GM21737 (cell line): Measurements from ENCODE around the gene RMI2.
A peak's percentile ranks its signal among the peaks of the same experiment; 100 is the strongest.

ENCODE experiments used
- ATAC-seq: cut with Tn5 transposase; IDR thresholded peaks from one replicate; pipeline ENCODE4 v1.9.1; 2021; ENCODE audit warnings: mild to moderate bottlenecking, moderate library complexity; ENCODE audit not compliant: unreplicated experiment

RMI2 gene

DNA sequence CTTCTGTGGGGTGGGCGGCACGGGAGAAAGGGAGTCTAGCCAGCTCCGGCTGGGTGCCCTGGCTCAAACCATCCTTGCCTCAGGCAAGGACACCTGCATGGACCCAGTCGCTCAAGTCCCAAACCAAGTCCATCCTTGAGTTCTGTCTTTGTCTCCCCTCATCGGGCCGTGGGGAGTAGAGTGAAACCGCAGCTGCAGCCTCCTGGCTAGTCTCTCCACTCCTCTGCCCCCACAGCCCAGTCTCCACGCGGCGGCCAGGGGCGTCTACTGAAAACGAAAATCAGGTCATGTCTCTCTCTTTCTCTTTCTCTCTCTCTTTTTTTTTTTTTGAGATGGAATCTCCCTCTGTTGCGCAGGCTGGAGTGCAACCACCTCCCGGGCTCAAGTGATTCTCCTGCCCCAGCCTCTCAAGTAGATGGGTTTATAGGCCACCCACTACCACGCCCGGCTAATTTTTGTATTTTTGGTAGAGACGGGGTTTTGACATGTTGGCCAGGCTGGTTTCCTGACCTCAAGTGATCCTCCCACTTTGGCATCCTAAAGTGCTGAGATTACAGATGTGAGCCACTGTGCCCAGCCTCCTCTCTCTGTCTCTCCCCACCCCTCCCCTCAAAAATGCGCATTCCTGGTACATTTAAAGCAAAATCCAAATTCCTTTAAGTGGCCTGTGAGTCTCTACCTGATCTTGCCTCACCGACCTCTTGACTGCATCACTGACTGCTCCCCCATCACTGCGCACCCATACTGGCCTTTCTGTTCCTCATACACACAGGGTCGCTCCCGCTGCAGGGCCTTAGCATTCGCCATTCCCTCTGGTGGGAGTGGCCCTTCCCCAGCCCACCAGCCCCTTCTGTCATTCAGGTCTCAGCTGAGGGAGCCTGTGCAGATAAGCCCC lies 17.7 kb upstream of the RMI2 start:
- ATAC-seq = peak; percentile 37

GRCh38 chr16:11328172-11329070 lies 16.8 kb upstream of the RMI2 start:
- ATAC-seq = peak; percentile 69

DNA sequence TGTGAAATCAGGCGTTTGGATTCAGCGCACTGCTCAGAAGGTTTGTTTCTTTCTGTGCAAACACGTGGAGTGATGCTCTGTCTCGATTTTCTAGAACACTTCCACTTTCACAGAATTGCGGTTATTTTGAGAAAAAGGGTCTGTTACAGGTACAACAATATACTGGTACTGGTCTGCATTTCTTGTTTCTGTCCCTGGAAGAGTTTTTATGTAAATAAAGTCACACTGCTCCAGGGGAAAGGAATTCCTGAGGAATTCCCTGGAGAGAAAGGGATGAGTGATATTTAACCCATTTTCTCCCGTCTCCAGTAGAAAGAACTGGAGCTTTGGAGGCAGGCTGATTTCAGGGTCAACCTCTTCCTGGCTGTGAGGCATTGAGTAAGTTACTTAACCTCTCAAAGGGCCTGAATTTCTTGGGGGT lies 16.2 kb upstream of the RMI2 start:
- peak; percentile 22 for ATAC-seq

- no peak for ATAC-seq
Measured at GRCh38 chr16:11329891-11330290, 15.4 kb upstream of the RMI2 start.

DNA sequence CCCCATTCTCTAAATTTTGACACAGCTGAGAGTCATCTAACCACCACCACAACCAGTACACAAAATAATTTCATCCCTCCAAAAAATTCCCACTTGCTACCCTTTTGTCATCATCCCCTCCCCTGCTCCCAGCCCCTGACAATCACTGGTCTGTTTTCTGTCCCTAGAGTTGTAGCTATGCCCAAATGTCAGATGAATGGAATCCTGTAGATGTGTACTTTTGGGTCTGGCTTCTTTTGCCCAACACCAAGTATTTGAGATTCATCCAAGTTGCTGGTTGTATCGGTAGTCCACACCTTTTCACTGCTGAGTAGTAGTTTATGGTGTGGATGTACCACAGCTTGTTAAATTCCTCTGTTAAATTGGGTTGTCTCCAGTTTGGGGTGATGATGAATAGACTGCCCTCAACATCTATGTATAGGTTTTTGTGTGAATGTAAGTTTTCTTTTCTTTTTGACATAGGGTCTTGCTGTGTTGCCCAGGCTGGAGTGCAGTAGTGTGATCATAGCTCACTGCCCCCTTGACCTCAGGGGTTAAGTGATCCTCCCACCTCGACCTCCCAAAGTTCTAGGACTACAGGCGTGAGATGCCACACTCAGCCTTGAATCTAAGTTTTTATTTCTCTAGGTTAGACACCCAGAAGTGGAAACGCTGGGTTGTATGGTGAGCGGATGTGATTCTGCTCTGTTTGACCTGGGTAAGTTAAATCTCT lies 14.6 kb upstream of the RMI2 start:
- no peak for ATAC-seq

DNA sequence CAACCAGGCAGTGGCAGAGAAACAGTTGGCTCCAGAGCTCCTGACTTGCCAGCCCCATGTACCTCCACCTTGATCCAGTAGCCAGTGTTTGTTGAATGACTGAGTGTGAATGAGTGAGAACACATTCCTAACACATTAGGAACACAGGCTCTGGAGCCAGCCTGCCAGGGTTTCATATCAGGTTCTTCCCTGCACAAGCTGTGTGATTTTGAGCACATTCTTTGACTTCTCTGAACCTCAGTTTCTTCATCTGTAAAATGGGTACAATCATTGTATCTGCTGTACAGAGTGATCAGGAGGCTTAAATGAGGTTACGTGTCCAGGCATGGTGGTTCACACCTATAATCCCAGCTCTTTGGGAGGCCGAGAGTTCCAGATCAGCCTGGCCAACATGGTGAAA lies 13.3 kb upstream of the RMI2 start:
- no peak for ATAC-seq

DNA sequence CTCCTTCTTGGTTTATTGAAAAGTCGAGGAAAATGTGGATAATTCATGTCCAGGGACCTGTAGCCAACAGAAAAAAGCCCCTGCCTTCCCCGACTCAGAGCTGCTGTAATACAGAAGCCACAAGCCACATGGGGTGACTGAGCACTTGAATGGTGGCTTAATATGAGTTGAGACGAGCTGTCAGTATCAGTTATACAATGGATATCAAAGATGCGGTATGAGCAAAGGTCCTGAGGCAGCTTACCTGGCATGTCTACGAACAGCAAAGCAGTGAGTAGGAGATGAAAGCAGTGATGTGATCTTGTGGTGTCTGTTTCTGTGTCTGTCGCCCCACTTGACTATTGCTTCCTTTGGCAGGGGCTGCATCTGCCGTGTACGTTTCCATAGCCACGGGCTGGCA lies 12.2 kb upstream of the RMI2 start:
- no peak for ATAC-seq

DNA sequence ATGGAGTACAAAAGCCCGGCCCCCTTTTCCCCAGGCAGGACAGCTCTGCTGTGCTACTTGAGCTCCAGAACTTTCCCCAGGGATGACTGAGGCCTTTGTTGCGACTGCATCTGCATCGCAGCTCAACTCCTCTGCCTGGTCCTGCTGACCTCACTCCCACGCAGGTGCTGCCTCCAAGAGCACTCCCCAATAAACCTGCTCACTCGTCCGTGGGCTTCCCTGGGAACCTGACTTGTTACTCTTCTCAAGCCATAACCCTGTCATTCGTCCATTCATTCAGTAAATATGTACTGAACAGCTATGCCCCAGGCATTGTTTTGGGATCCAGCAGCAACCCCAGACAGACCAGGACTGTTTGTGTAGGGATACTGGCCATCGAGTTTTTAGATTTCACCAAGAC lies 11.6 kb upstream of the RMI2 start:
- no peak for ATAC-seq

DNA sequence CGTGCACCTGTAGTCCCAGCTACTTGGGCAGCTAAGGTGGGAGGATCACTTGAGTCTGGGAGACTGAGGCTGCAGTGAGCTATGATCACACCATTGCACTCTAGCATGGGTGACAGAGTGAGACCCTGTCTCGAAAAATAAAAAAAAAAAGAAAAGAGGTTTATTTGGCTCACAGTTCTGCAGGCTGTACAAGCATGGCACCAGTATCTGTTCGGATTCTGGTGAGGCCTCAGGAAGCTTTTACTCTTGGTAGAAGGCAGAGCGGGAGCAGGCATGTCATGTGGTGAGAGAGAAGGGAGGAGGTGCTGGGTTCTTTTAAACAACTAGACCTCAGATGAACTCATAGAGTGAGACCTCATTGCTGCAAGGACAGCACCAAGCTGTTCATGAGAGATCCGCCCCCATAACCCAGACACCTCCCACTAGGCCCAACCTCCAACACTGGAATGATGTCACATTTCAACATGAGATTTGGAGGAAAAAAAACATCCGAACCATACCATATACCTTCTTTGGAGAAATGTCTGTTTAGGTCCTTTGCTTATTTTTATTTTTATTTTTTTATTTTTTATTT lies 10.3 kb upstream of the RMI2 start:
- no peak for ATAC-seq

DNA sequence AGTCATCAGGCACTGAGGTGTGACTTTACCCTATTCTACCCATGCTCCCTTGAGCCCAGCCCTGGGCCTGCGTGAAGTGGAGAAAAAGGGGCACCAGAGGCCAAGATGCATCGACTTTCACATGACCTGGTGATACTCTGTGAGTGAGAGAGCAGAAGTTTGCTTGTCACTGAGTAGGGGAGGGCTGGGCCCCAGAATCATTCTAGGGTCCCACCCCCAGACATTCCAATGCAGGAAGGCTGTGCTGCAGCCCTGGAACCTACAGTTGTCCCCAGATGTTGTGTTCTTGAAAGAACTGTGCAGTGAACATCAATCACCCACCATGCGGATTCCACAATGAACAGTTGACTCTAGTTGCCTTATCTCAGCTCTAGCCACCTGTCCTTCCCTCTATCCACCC lies 6.2 kb upstream of the RMI2 start:
- ATAC-seq = no peak

DNA sequence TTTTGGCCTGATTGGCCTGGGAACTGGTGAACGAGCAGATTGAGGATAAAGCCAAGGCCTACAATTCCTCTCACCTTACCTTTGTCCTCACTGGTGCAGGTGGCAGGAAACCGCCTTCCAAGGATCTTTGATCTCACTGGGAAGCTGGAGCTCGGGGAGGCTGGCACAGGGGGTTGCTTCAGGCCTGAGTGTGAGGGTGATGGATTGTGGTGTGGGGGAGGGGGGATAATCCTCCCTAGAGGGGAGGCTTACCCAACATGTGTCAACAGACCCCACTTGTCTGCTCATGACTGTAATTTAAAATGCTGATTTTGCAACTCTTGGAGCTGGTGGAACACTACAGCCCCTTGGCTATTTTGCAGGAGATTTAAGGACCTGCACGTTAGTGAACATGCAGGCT lies 4.5 kb upstream of the RMI2 start:
- ATAC-seq = no peak

DNA sequence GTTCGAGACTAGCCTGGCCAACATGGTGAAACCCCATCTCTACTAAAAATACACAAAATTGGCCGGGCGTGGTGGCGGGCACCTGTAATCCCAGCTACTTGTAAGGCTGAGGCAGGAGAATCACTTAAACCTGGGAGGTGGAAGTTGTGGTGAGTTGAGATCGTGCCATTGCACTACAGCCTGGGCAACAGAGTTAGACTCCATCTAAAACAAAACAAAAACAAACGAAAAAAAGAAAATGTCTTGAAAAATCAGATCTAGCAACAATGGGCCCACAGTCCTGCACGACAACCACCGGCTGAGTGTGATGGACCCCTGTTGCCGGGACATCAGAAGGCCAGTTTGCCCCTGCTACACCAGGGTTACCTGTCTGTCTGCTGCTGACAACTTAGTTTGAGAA lies 3.9 kb upstream of the RMI2 start:
- no peak for ATAC-seq

DNA sequence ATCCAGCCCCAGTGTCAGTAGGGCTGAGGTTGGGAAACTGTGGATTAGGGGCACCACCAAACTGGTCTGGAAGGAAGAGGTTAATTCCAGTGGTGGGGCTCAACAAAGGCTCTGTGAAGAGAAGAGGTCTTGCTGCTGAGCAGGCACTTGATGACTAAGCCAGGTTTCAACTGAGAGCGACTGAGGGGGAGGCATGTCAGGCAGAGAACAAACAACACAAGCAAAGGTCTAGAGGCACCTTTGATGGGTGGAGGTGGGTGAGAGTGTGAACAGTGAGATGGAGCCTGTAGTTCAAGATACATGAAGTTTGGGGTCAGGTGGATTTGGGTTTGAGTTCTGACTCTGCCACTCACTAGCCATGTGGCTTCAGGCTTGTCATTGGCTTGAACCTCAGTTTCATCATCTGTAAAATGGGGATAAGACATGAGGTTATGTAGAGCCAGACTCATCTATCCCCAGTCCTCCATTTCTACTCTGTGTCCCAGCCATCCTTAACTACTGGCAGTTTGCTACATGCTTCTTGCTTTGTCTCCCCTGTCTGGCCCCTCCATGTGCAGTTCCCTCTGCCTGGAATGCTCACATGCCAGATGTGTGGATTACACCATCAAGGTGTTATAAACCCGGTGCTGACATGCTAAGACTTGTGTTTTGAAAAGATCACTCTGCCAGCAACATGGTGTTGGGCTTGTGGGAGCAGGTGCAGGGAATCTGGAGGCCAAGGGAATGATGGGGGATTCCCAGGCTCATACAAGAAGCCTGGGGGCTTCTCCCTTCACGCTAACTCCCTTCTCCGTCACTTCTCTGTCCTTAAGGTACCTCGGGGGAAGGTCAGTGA lies 3.0 kb upstream of the RMI2 start:
- no peak for ATAC-seq

GRCh38 chr16:11346700-11347319 lies 1.6 kb downstream of the RMI2 start:
- no peak for ATAC-seq

DNA sequence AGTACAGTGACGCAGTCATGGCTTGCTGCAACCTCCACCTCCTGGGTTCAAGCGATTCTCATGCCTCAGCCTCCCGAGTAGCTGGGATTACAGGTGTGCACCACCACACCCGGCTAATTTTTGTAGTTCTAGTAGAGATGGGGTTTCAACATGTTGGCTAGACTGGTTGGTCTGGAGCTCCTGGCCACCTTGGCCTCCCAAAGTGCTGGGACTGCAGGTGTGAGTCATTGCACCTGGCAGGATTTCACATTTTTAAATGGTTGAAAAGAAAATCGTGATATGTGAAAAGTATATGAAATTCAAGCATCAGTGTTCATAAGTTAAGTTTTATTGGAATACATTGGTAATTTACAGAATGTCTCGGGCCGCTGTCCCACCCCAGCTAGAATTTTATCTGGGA lies 2.6 kb downstream of the RMI2 start:
- ATAC-seq = no peak

DNA sequence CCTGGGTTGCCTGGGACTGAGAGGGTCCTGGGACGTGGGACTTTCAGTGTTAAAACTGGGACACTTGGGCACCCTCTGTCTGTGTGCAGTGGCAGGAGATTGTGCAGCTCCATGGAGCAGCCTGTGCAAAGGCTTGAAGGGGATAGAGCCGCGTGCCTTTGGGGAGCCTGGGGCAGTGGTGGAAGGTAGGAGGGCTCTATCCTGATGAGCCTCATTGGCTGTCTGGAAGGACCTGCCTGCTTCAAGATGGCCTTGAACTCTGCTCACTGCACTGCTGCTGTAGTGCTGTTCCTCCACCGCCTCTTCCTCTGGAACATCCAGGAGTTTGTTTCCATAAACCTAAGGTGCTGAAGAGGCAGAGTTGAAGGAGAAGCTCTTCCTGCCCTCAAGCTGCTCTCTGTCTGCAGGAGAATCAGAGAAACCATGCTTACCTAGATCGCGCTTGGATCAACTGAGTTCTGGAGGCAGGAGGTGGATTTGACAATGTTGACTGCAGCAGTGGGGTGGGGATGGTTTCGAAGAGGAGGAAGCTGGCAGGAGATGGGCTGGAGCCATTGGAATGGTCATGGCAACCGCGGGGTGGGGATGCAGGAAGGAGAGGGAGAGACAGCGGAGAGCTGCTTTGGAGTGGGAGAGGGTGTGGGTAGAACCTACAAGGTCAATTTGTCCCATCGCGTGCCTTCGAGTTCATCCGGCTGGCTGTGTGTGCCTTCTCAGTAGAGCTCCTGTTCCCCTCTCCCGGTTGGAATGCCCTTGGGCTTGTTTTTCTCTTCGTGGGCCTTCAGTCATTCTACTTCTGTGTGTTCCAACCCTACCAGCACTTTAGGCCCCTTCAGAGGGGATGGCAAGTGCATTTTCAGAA lies 3.7 kb downstream of the RMI2 start:
- ATAC-seq = no peak

- ATAC-seq = no peak
Measured at GRCh38 chr16:11349599-11350276, 4.5 kb downstream of the RMI2 start.

DNA sequence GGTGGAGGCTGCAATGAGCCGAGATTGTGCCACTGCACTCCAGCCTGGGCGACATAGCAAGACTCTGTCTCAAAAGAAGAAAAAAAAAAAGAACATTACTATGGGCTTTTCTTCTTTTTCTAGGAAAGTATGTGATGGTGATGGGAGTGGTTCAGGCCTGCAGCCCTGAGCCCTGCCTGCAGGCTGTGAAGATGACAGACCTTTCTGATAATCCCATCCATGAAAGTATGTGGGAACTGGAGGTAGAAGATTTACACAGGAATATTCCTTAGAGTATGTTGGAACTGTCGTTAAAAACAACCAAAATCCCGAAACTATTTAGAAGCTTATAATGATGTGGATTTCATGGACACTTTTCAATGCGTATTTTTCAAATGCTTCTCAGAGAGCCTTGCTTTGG lies 5.3 kb downstream of the RMI2 start:
- no peak for ATAC-seq
